ENCODE results near the gene ZNF578.

DNA sequence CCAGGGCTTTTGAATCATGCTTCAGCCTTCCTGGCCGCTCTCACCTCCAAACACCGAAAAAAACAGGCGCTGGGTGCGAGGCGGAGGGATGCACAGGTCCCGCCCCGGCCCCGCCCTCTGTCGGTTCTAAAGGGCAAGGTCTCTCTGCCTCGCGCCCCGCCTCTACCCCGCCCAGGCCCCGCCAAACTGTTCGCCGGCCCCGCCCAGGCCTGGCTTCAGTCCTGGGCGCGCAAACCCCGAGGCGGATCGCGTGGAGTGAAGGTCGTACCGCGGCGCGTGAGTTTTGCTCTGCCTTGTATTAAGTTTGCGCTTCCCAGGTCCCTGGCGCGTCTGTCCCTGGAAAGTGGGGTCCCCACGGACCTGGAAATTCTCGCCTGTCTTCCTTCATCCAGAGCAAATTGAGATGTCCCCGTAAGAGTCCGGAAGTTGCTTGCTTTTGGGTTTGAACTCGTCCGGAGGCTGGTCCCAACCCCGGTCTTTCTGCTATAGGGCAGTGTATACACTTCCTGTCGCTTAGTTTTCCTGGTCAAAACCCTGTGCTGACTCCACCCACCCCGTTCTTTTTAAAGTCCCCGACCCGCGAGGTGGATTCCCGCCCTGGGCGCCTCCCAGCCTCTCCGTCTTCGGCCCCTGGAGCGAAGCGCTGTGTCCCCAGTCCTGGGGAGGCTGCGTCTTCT is 82.6 kb downstream of the ZNF578 start:
- TF ChIP-seq, protein P1, sequence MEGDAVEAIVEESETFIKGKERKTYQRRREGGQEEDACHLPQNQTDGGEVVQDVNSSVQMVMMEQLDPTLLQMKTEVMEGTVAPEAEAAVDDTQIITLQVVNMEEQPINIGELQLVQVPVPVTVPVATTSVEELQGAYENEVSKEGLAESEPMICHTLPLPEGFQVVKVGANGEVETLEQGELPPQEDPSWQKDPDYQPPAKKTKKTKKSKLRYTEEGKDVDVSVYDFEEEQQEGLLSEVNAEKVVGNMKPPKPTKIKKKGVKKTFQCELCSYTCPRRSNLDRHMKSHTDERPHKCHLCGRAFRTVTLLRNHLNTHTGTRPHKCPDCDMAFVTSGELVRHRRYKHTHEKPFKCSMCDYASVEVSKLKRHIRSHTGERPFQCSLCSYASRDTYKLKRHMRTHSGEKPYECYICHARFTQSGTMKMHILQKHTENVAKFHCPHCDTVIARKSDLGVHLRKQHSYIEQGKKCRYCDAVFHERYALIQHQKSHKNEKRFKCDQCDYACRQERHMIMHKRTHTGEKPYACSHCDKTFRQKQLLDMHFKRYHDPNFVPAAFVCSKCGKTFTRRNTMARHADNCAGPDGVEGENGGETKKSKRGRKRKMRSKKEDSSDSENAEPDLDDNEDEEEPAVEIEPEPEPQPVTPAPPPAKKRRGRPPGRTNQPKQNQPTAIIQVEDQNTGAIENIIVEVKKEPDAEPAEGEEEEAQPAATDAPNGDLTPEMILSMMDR (conservative IDR thresholded peaks at IDR 0.05 in 1 of 2, IDR thresholded peaks at IDR 0.05 in 1 of 2; ENCODE audit: low read depth in 1 of 2, low read length in 2 of 2), result peak in 1 of 2 donors; percentile 7
- no peak for TF ChIP-seq EZH2 (IDR thresholded peaks at IDR 0.05; ENCODE audit: low read length, missing control alignments)
